ENCODE results near the gene STRADB.
"Not testable (repeated sequence)": the region's sequence is repeated elsewhere in the genome, so short reads cannot be mapped to it uniquely, and the experiment has no call there.

STRADB gene

GRCh38 chr2:201419057-201419635 is 32.4 kb upstream of the STRADB start:
- no peak for TF ChIP-seq CTCF (IDR thresholded peaks at IDR 0.05; ENCODE audit: borderline replicate concordance, insufficient read depth, low read depth, low read length)
- no peak overlapping the region for H3K4me3 ChIP-seq (ENCODE audit: low read depth, low read length)

GRCh38 chr2:201419986-201420385 is 31.6 kb upstream of the STRADB start:
- H3K4me3 ChIP-seq (ENCODE audit: low read depth, low read length), result no peak overlapping the region
- TF ChIP-seq CTCF (IDR thresholded peaks at IDR 0.05; ENCODE audit: borderline replicate concordance, insufficient read depth, low read depth, low read length), result no peak

GRCh38 chr2:201420442-201421113 is 31.0 kb upstream of the STRADB start:
- no peak overlapping the region for H3K4me3 ChIP-seq (ENCODE audit: low read depth, low read length)
- no peak for TF ChIP-seq CTCF (IDR thresholded peaks at IDR 0.05; ENCODE audit: borderline replicate concordance, insufficient read depth, low read depth, low read length)

- H3K4me3 ChIP-seq (ENCODE audit: low read depth, low read length), result no peak overlapping the region
- no peak for TF ChIP-seq CTCF (IDR thresholded peaks at IDR 0.05; ENCODE audit: borderline replicate concordance, insufficient read depth, low read depth, low read length)
Observed at GRCh38 chr2:201425952-201426351, 25.6 kb upstream of the STRADB start.

- not testable (repeated sequence) for H3K4me3 ChIP-seq (ENCODE audit: low read depth, low read length)
Observed at GRCh38 chr2:201428366-201428765, 23.2 kb upstream of the STRADB start.

- not testable (repeated sequence) for H3K4me3 ChIP-seq (ENCODE audit: low read depth, low read length)
Observed at GRCh38 chr2:201429835-201430234, 21.7 kb upstream of the STRADB start.

- H3K4me3 ChIP-seq (ENCODE audit: low read depth, low read length), result not testable (repeated sequence)
Observed at GRCh38 chr2:201430322-201430721, 21.2 kb upstream of the STRADB start.

GRCh38 chr2:201430839-201431238 is 20.7 kb upstream of the STRADB start:
- TF ChIP-seq CTCF (IDR thresholded peaks at IDR 0.05; ENCODE audit: borderline replicate concordance, insufficient read depth, low read depth, low read length), result no peak
- no peak overlapping the region for H3K4me3 ChIP-seq (ENCODE audit: low read depth, low read length)

Data from GM12875 (cell line).